DMS79 treated with DMSO at 0.1 percent for 48 hours (cell line): ENCODE measurements around the gene PROP1.
"Not testable (repeated sequence)": the region's sequence is repeated elsewhere in the genome, so short reads cannot be mapped to it uniquely, and the experiment has no call there.

Experiments
- DNase-seq: peaks from one replicate; lab custom pipeline; 2025; lab: John Stamatoyannopoulos, UW

The PROP1 gene

DNA sequence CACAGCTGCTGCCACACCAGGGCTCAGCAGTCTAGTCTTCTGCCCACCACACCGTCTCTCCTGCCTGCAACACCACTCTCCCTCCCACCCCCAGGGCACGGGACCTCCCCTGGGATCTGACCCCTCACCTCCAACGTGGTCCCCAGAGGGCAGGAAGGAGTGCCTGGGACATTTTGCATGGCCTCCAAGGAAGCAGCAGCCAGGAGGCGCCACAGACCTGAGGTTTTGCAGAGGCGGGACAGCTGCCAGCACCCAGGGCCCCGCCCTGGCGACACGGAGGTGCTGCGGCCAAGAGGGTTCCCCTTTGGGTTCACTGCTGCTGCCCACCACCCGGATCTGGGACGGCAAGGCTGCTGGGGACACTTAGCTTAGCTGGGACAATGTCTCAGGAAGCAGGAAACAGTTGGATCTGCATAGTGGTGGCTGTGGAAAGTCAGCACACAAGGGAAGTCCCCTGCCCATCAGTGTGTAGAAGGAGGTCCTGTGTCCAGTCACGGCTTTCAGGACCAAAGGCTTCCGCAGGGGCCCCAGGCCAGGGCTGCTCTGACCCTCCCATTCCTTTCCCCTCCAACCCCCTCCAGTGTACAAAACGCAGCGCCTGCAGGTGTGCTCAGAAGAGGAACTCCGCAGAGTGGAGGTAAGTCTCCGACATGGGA, 13.8 kb downstream of the PROP1 start:
- no peak for DNase-seq

DNA sequence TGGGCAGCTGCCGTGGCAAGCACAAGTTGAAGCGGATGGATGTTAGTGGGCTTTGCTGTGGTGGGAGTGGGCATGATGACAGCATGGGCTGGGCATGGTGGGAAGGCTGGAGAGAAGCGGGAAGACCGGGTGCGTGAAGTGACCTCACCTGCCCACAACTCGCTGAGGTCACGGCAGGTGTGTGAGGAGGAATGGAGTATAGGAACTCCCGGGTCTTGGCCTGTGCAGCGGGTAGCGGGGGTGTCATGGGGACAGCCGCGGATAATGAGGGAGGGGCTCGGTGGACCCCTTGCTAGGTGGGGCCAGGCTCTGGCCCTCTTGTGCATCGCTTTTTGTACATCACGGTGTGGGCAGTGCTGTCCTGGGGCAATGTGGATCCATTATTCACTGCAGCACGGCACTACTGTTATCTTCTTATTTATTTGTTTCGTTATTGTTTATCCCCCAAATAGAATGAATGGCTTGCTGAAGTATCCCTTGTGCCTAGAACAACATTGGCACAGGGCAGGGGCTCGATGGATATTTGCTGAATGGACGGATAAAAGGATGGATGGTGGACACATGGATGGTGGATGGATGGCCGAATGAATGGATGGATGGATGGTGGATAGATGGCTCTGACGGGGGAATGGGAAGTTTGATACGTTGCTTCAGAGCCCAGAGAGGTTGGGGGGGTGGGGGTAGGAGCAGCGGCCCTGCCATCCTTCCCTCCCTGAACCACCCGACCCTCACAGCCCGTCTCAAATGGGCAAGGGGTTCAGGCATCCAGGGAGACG, 14.6 kb downstream of the PROP1 start:
- no peak for DNase-seq

GRCh38 chr5:177980743-177981151, 15.3 kb downstream of the PROP1 start:
- no peak for DNase-seq

- not testable (repeated sequence) for DNase-seq
These were observed 18.4 kb downstream of the PROP1 start for GRCh38 chr5:177977600-177977999.

- DNase-seq = no peak
These were observed 22.9 kb downstream of the PROP1 start for GRCh38 chr5:177973066-177973635.

GRCh38 chr5:177972613-177973012, 23.4 kb downstream of the PROP1 start:
- no peak for DNase-seq

DNA sequence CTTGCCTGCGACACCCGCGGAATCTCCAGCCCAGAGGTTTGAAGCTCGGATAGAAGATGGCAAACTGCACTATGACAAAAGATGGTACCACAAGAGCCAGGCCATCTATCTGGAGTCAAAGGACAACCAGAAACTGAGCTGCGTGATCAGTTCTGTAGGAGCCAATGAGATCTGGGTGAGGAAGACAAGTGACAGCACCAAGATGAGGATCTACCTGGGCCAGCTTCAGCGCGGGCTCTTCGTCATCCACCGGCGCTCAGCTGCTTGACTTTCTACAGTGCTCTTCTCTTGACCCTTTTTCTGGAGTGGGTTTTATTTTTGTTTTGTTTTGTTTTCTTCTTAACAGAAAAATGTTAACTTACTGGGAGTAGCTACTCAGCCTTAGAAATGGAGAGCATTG, 24.0 kb downstream of the PROP1 start:
- not testable (repeated sequence) for DNase-seq

- no peak for DNase-seq
These were observed 27.3 kb downstream of the PROP1 start for GRCh38 chr5:177968661-177969211.

DNA sequence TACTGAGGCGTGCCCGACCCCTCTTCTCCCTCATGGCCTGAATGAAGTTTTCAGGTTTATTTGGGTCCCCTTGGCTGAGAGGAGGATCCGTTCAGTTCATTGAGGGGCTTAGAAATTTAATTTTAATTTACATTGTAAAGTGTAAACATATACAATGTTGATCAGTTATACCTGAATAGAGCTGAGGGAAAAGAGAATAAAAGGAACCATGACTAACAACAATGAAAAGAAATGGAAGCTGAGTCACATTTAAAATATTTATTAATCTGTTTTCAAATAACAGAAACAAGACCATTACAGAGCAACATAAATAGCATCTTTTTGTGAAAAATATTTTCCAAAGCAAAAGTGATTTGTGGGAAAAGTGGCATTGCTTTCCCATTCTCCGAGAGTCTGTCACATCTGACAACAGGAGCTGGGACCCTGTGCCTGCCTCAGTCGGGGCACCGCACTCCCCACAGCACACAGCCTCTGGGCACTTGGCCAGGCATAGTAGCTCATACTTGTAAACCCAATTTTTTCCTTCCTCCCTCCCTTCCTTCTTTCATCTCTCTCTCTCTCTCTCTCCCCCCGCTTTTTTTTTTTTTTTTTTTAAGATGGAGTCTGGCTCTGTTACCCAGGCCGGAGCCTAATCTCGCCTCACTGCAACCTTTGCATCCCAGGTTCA, 28.7 kb downstream of the PROP1 start:
- no peak for DNase-seq

DNA sequence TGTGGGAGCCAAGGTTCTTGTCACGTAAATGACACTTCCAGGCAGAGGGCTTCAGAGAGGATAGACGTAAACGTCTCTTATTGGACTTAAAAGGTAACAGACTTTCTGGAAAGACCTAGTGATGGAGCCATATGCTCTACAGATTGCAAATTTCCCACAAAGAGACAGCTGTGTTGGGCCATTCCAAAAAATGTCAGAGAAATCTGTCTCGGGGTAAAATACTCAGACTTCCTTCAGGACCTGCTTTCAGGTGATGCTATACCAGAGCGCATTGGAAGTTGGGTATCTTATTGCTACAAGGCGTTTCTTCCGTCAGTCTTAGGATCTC, 29.2 kb downstream of the PROP1 start:
- no peak for DNase-seq

GRCh38 chr5:177966009-177966838, 29.8 kb downstream of the PROP1 start:
- no peak for DNase-seq

DNA sequence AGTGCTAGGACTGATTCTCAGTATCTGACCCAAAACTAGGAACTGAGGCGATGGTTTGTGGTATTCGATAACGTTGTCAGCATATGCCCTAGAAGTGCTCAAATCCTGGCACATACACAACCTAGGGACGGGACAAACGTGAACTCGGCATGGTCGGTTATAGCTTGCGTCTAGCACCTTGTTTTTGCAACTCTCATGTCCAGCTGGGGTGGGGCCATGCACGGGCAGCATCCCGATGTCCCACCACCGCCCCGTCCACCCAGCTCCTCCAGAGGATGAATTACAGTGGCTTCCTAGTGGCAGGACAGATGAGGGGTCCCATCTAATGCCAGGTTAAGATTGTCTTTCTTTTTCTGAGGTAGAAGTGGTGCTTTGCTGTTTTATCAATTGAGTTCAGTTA, 31.6 kb downstream of the PROP1 start:
- DNase-seq = no peak

- DNase-seq = no peak
These were observed 32.1 kb downstream of the PROP1 start for GRCh38 chr5:177963966-177964365.

GRCh38 chr5:177959315-177959714, 36.7 kb downstream of the PROP1 start:
- no peak for DNase-seq

- no peak for DNase-seq
These were observed 37.3 kb downstream of the PROP1 start for GRCh38 chr5:177958696-177959095.

GRCh38 chr5:177957241-177957640, 38.8 kb downstream of the PROP1 start:
- DNase-seq = peak; percentile 74

DNA sequence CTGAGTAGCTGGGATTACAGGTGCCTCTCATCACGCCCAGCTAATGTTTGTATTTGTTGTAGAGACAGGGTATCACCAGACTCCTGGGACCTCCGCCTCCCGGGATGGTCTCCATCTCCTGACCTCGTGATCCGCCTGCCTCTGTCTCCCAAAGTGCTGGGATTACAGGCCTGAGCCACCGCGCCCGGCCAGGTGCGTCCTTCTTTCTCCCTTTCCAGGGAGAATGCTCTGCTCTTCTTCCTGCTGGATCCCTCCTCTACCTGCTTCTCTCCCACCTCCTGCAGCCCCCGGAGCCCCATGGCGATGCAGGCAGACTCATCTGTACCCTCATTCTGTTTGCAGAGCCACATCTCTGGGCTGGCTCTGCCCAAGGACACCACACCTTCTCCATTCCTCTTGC, 42.9 kb downstream of the PROP1 start:
- DNase-seq = not testable (repeated sequence)

DNA sequence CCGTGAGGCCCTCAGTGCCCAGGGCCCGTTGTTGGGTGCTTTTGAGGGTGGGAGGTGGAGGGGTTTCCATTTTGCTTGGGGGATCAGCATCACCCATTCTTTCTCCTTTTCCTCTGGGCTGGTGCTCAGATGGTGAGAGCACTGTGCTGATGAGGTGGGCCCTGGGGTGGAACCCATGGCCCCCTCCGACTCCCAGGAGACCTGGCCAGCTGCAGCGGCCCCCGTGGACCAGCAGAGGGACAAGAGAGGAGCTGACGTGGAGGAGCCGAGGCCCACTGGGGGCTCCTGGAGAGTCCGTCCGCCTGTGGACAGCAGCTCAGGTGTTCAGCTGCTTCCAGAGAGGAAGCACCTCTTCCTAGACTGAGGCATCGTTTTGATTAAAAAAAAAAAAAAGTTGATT, 46.4 kb downstream of the PROP1 start:
- DNase-seq = not testable (repeated sequence)

DNA sequence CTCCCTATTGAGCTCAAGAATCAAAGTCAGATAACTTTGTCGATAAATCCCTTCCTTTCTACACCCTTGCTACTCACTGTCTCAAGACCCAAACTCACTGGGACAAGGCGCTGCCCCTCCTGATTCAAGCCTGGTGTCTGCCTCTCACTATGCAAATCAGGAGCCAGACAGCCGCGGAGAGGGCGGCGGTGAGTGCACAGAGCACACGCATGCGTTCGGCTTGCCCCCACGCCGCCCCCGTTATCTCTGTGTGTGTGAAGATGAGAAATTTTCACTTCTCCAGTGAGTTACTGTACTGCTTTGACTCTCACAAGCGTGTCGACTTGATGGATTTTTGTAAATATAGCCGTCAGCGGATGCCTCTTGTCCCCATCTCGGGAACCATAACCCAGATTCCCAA, 47.0 kb downstream of the PROP1 start:
- not testable (repeated sequence) for DNase-seq

DNA sequence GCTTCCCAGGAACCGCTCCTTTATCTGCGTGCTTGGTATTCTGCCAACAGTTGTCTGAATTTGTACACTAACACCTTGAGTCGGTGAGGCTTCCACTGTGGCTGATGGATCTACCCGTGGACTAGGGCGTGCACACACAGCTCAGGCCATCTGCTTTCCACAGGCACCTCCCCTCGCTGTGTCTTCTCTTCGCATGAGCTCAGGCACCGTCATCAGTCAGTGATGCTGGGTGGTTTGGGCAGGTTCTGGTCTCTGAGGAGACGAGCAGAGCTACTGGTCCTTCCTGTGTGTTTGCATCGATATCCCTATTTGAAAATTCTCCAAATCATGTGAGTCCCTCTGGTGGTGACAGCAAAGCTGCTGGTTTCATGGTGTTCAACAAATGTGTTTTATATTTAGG, 48.1 kb downstream of the PROP1 start:
- peak; percentile 49 for DNase-seq

DNA sequence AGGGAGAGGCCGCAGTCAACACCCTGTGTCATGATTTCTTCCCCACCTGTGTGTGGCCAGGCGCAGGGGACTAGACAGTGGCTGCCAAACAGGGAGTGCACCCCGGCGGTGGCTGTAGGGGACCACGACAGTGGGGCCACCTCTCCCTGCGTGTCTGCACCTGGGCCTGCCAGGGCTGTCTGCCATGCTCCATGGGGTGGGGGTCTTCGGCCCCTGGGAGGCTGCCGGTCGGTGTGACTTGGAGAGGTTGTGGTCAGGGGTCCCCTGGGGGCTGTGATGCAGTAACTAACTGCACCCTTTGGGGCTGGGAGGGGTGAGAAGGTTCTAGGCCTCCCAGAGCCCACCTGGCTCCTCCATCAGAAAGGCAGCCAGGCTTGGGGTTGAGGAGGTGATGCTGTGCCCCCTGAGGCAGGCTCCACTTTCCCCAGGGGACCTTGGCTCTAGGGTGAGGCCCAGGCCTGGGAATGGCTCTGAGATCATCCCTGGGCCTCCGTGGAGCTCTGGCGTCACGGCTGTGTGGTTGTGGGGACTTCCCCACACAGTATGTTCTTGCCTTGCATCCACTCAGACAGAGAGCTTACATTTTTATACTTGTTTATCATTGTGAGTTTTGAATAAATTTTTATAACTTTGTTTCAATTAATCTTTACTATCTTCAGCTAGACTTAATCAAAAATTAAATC, 50.3 kb downstream of the PROP1 start:
- DNase-seq = not testable (repeated sequence)
